Measurements from ENCODE around the gene FAM89B.
"Not testable (repeated sequence)": the region's sequence is repeated elsewhere in the genome, so short reads cannot be mapped to it uniquely, and the experiment has no call there.

FAM89B gene

GRCh38 chr11:65556470-65557279, 15.7 kb upstream of the FAM89B start:
- DNase-seq (ENCODE audit: low read depth), result no peak

GRCh38 chr11:65557280-65558001, 14.9 kb upstream of the FAM89B start:
- peak; percentile 49 for DNase-seq (ENCODE audit: low read depth)

GRCh38 chr11:65558002-65558929, 14.1 kb upstream of the FAM89B start, which contains the start of gene LTBP3:
LTBP3 (minus strand) TSS chr11:65558359; CDS start chr11:65557959, 400 bp downstream.
- DNase-seq (ENCODE audit: low read depth), result peak; percentile 90

- DNase-seq (ENCODE audit: low read depth), result peak; percentile 43
Measured at GRCh38 chr11:65558930-65559509, 13.3 kb upstream of the FAM89B start.

GRCh38 chr11:65559535-65559934, 12.8 kb upstream of the FAM89B start:
- no peak for DNase-seq (ENCODE audit: low read depth)

- peak; percentile 71 for DNase-seq (ENCODE audit: low read depth)
Measured at GRCh38 chr11:65559951-65560537, 12.3 kb upstream of the FAM89B start.

GRCh38 chr11:65560555-65561418, 11.6 kb upstream of the FAM89B start:
- DNase-seq (ENCODE audit: low read depth), result peak; percentile 81

GRCh38 chr11:65562020-65562419, 10.3 kb upstream of the FAM89B start:
- DNase-seq (ENCODE audit: low read depth), result no peak

- no peak for DNase-seq (ENCODE audit: low read depth)
Measured at GRCh38 chr11:65562788-65563187, 9.6 kb upstream of the FAM89B start.

GRCh38 chr11:65563601-65564000, 8.7 kb upstream of the FAM89B start:
- no peak for DNase-seq (ENCODE audit: low read depth)

GRCh38 chr11:65564879-65565559, 7.3 kb upstream of the FAM89B start:
- DNase-seq (ENCODE audit: low read depth), result not testable (repeated sequence)

GRCh38 chr11:65565624-65566453, 6.5 kb upstream of the FAM89B start:
- DNase-seq (ENCODE audit: low read depth), result peak; percentile 54

GRCh38 chr11:65569164-65569972, 3.0 kb upstream of the FAM89B start:
- no peak for DNase-seq (ENCODE audit: low read depth)

GRCh38 chr11:65569973-65570918, 2.1 kb upstream of the FAM89B start, which contains the start of gene ZNRD2:
ZNRD2 (plus strand) TSS chr11:65570477; CDS start chr11:65570492, 15 bp downstream.
- peak; percentile 99 for DNase-seq (ENCODE audit: low read depth)

- no peak for DNase-seq (ENCODE audit: low read depth)
Measured at GRCh38 chr11:65571420-65571819, 918 bp upstream of the FAM89B start.

- peak; percentile 62 for DNase-seq (ENCODE audit: low read depth)
Measured at GRCh38 chr11:65571940-65572339, 398 bp upstream of the FAM89B start.
